ENCODE measurements around the gene TERT.

The TERT gene

GRCh38 chr5:1311439-1312055 is 16.7 kb upstream of the TERT start:
- no peak overlapping the region for H3K9ac ChIP-seq (ENCODE audit: low read depth, low read length, poor library complexity)
- no peak overlapping the region for H4K8ac ChIP-seq (ENCODE audit: low read depth, low read length)
- H3K4ac ChIP-seq (ENCODE audit: low read length) = no peak overlapping the region
- H3K4me2 ChIP-seq (ENCODE audit: insufficient read depth, low read length, poor library complexity, severe bottlenecking) = no peak overlapping the region
- H2AFZ ChIP-seq (ENCODE audit: low read length) = no peak overlapping the region
- no peak for DNase-seq (ENCODE audit: low spot score)
- H3K36me3 ChIP-seq (replicated peaks in 1 of 2; ENCODE audit: control insufficient read depth in 2 of 2, insufficient read depth in 2 of 2, low read length in 2 of 2) = peaks cover 0 to 3% of the 10 kb centered on the region in 2 donors
- no peak overlapping the region for H2BK120ac ChIP-seq (ENCODE audit: low read depth, low read length)
- H3K18ac ChIP-seq (ENCODE audit: low read length) = no peak overlapping the region
- no peak overlapping the region for H3K27ac ChIP-seq (replicated peaks; ENCODE audit: low read length)
- H3K4me1 ChIP-seq (ENCODE audit: control insufficient read depth in 2 of 2, insufficient read depth in 1 of 2, low read depth in 1 of 2, low read length in 2 of 2) = peaks cover 0 to 6% of the 10 kb centered on the region in 2 donors
- H2BK5ac ChIP-seq (ENCODE audit: low read length) = no peak overlapping the region
- H3K23ac ChIP-seq (ENCODE audit: low read depth, low read length, poor library complexity) = no peak overlapping the region
- H3K9me3 ChIP-seq (replicated peaks in 1 of 2; ENCODE audit: control insufficient read depth in 2 of 2, insufficient read depth in 1 of 2, low read depth in 1 of 2, low read length in 2 of 2) = peaks cover 0 to 8% of the 10 kb centered on the region in 2 donors
- H3K14ac ChIP-seq (ENCODE audit: low read length) = no peak overlapping the region
- no CpG with 5 or more reads among the region's 15 CpGs for WGBS, 2 donors (ENCODE audit: extremely low coverage in 2 of 2, insufficient read length in 2 of 2, insufficient replicate concordance in 1 of 2)
- no peak overlapping the region for H2BK15ac ChIP-seq (ENCODE audit: low read length)
- no peak overlapping the region for H2BK12ac ChIP-seq (ENCODE audit: low read length)
- no peaks in the 10 kb centered on the region for H3K27me3 ChIP-seq (ENCODE audit: control insufficient read depth in 3 of 3, insufficient read depth in 3 of 3, low read depth in 1 of 3, low read length in 3 of 3)
- H2AK5ac ChIP-seq (ENCODE audit: low read depth, low read length) = no peak overlapping the region
- H3K79me1 ChIP-seq (ENCODE audit: low read depth, low read length) = no peaks in the 10 kb centered on the region
- no peak overlapping the region for H4K91ac ChIP-seq (ENCODE audit: low read depth, low read length, poor library complexity)
- no peak overlapping the region for H3K4me3 ChIP-seq (ENCODE audit: low read length in 2 of 2)

GRCh38 chr5:1310118-1310517 is 15.2 kb upstream of the TERT start:
- Histone ChIP-seq H2AK5ac (ENCODE audit: low read depth, low read length) (no peak overlapping the region), H3K4ac (ENCODE audit: low read length) (no peak overlapping the region), H2BK5ac (ENCODE audit: low read length) (no peak overlapping the region), H3K18ac (ENCODE audit: low read length) (no peak overlapping the region), H2BK15ac (ENCODE audit: low read length) (no peak overlapping the region), H4K8ac (ENCODE audit: low read depth, low read length) (no peak overlapping the region), H3K4me1 (ENCODE audit: control insufficient read depth in 2 of 2, insufficient read depth in 1 of 2, low read depth in 1 of 2, low read length in 2 of 2) (no peaks in the 10 kb centered on the region), H2BK120ac (ENCODE audit: low read depth, low read length) (no peak overlapping the region), H3K14ac (ENCODE audit: low read length) (no peak overlapping the region), H3K27me3 (ENCODE audit: control insufficient read depth in 3 of 3, insufficient read depth in 3 of 3, low read depth in 1 of 3, low read length in 3 of 3) (no peaks in the 10 kb centered on the region), H3K9ac (ENCODE audit: low read depth, low read length, poor library complexity) (no peak overlapping the region), H3K36me3 (replicated peaks in 1 of 2; ENCODE audit: control insufficient read depth in 2 of 2, insufficient read depth in 2 of 2, low read length in 2 of 2) (no peaks in the 10 kb centered on the region), H3K9me3 (replicated peaks in 1 of 2; ENCODE audit: control insufficient read depth in 2 of 2, insufficient read depth in 1 of 2, low read depth in 1 of 2, low read length in 2 of 2) (peaks cover 0 to 8% of the 10 kb centered on the region in 2 donors), H3K79me1 (ENCODE audit: low read depth, low read length) (no peaks in the 10 kb centered on the region), H4K91ac (ENCODE audit: low read depth, low read length, poor library complexity) (no peak overlapping the region), H3K23ac (ENCODE audit: low read depth, low read length, poor library complexity) (no peak overlapping the region), H3K4me3 (ENCODE audit: low read length in 2 of 2) (no peak overlapping the region), H2AFZ (ENCODE audit: low read length) (no peak overlapping the region), H3K27ac (replicated peaks; ENCODE audit: low read length) (no peak overlapping the region), H3K4me2 (ENCODE audit: insufficient read depth, low read length, poor library complexity, severe bottlenecking) (no peak overlapping the region), H2BK12ac (ENCODE audit: low read length) (no peak overlapping the region)
- WGBS, 2 donors (ENCODE audit: extremely low coverage in 2 of 2, insufficient read length in 2 of 2, insufficient replicate concordance in 1 of 2) = no CpG with 5 or more reads among the region's 7 CpGs
- no peak for DNase-seq (ENCODE audit: low spot score)

GRCh38 chr5:1304033-1304432 is 9.2 kb upstream of the TERT start:
- Histone ChIP-seq H2AK5ac (ENCODE audit: low read depth, low read length) (no peak overlapping the region), H3K79me1 (ENCODE audit: low read depth, low read length) (no peaks in the 10 kb centered on the region), H2AFZ (ENCODE audit: low read length) (no peak overlapping the region), H3K27ac (replicated peaks; ENCODE audit: low read length) (no peak overlapping the region), H3K4me3 (ENCODE audit: low read length in 2 of 2) (no peak overlapping the region), H3K14ac (ENCODE audit: low read length) (no peak overlapping the region), H4K8ac (ENCODE audit: low read depth, low read length) (no peak overlapping the region), H3K23ac (ENCODE audit: low read depth, low read length, poor library complexity) (no peak overlapping the region), H2BK12ac (ENCODE audit: low read length) (no peak overlapping the region), H4K91ac (ENCODE audit: low read depth, low read length, poor library complexity) (no peak overlapping the region), H3K4me1 (ENCODE audit: control insufficient read depth in 2 of 2, insufficient read depth in 1 of 2, low read depth in 1 of 2, low read length in 2 of 2) (no peaks in the 10 kb centered on the region), H3K4me2 (ENCODE audit: insufficient read depth, low read length, poor library complexity, severe bottlenecking) (no peak overlapping the region), H2BK5ac (ENCODE audit: low read length) (no peak overlapping the region), H3K9ac (ENCODE audit: low read depth, low read length, poor library complexity) (no peak overlapping the region), H3K36me3 (replicated peaks in 1 of 2; ENCODE audit: control insufficient read depth in 2 of 2, insufficient read depth in 2 of 2, low read length in 2 of 2) (no peaks in the 10 kb centered on the region), H2BK15ac (ENCODE audit: low read length) (no peak overlapping the region), H3K18ac (ENCODE audit: low read length) (no peak overlapping the region), H3K9me3 (replicated peaks in 1 of 2; ENCODE audit: control insufficient read depth in 2 of 2, insufficient read depth in 1 of 2, low read depth in 1 of 2, low read length in 2 of 2) (peaks cover 2% of the 10 kb centered on the region in 2 donors), H2BK120ac (ENCODE audit: low read depth, low read length) (no peak overlapping the region), H3K27me3 (ENCODE audit: control insufficient read depth in 3 of 3, insufficient read depth in 3 of 3, low read depth in 1 of 3, low read length in 3 of 3) (peaks cover 0 to 21% (median 0%) of the 10 kb centered on the region in 3 experiments), H3K4ac (ENCODE audit: low read length) (no peak overlapping the region)
- WGBS, 2 donors (ENCODE audit: extremely low coverage in 2 of 2, insufficient read length in 2 of 2, insufficient replicate concordance in 1 of 2) = no CpG with 5 or more reads among the region's 2 CpGs
- DNase-seq (ENCODE audit: low spot score) = no peak

- Histone ChIP-seq H2AK5ac (ENCODE audit: low read depth, low read length) (no peak overlapping the region), H3K4me2 (ENCODE audit: insufficient read depth, low read length, poor library complexity, severe bottlenecking) (no peak overlapping the region), H3K79me1 (ENCODE audit: low read depth, low read length) (no peaks in the 10 kb centered on the region), H3K9me3 (replicated peaks in 1 of 2; ENCODE audit: control insufficient read depth in 2 of 2, insufficient read depth in 1 of 2, low read depth in 1 of 2, low read length in 2 of 2) (peaks cover 0 to 2% of the 10 kb centered on the region in 2 donors), H3K9ac (ENCODE audit: low read depth, low read length, poor library complexity) (no peak overlapping the region), H3K4me3 (ENCODE audit: low read length in 2 of 2) (no peak overlapping the region), H2AFZ (ENCODE audit: low read length) (no peak overlapping the region), H4K8ac (ENCODE audit: low read depth, low read length) (no peak overlapping the region), H2BK120ac (ENCODE audit: low read depth, low read length) (no peak overlapping the region), H2BK15ac (ENCODE audit: low read length) (no peak overlapping the region), H4K91ac (ENCODE audit: low read depth, low read length, poor library complexity) (no peak overlapping the region), H2BK12ac (ENCODE audit: low read length) (no peak overlapping the region), H3K23ac (ENCODE audit: low read depth, low read length, poor library complexity) (no peak overlapping the region), H3K18ac (ENCODE audit: low read length) (no peak overlapping the region), H2BK5ac (ENCODE audit: low read length) (no peak overlapping the region), H3K36me3 (replicated peaks in 1 of 2; ENCODE audit: control insufficient read depth in 2 of 2, insufficient read depth in 2 of 2, low read length in 2 of 2) (no peaks in the 10 kb centered on the region), H3K4ac (ENCODE audit: low read length) (no peak overlapping the region), H3K27me3 (ENCODE audit: control insufficient read depth in 3 of 3, insufficient read depth in 3 of 3, low read depth in 1 of 3, low read length in 3 of 3) (peaks cover 0 to 38% (median 0%) of the 10 kb centered on the region in 3 experiments), H3K27ac (replicated peaks; ENCODE audit: low read length) (no peak overlapping the region), H3K14ac (ENCODE audit: low read length) (no peak overlapping the region), H3K4me1 (ENCODE audit: control insufficient read depth in 2 of 2, insufficient read depth in 1 of 2, low read depth in 1 of 2, low read length in 2 of 2) (no peaks in the 10 kb centered on the region)
- DNase-seq (ENCODE audit: low spot score) = no peak
- WGBS, 2 donors (ENCODE audit: extremely low coverage in 2 of 2, insufficient read length in 2 of 2, insufficient replicate concordance in 1 of 2) = no CpG with 5 or more reads among the region's 2 CpGs
These were observed 7.4 kb upstream of the TERT start for GRCh38 chr5:1302258-1302657.
